HuH-7 (cell line): Measurements from ENCODE around the gene MPHOSPH8.
"Not testable (repeated sequence)": the region's sequence is repeated elsewhere in the genome, so short reads cannot be mapped to it uniquely, and the experiment has no call there.

Experiments used
- DNase-seq: peaks from one replicate; pipeline ENCODE4 v3.0.0; 2011; ENCODE audit warnings: low spot score

The MPHOSPH8 gene

GRCh38 chr13:19624265-19624664, 9.2 kb upstream of the MPHOSPH8 start:
- DNase-seq = no peak

- DNase-seq = no peak
Observed at GRCh38 chr13:19632915-19633478, 462 bp upstream of the MPHOSPH8 start.

DNA sequence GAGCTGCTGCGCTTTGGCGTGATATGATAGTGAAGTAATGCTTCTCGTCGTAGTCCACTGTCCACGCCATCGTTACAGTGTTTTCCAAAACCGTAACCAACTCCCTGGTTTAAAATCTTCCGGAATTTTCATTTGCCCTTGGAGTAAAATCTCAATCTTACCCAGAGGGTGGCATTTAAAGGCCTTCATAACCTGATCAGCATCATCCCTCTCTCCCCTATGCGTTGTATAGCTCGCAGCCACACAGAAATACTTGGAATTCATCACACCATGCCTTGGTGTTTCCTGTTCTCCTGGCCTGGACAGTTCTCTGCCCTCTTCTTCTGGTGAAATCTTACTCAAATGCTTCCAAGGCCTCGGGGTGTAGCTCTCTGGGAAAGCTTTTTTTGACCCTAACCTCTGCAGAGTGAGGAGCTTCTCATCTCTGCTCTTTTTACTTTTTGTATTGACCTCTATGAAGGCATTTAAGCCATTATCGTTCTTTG, 839 bp downstream of the MPHOSPH8 start:
- no peak for DNase-seq

GRCh38 chr13:19635926-19636325, 2.5 kb downstream of the MPHOSPH8 start:
- DNase-seq = not testable (repeated sequence)

DNA sequence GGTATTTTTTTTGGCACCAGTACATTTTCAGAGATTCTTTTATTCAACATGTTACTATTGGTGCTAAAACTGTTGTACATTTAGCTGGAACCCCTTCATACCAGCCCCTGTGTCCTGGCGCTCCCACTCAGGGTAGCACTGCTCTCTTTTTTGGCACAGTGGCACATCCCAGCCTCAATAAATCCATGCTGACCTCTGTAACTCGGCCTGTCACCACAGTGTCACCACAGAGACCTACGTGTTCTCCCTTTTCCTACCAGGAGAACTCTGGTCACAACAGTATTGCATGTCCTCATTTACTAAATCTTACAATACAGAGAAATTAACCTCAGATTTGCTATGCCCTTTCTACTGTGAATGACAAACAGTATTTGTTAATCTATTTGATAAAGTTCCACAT, 10.2 kb downstream of the MPHOSPH8 start:
- DNase-seq = no peak

DNA sequence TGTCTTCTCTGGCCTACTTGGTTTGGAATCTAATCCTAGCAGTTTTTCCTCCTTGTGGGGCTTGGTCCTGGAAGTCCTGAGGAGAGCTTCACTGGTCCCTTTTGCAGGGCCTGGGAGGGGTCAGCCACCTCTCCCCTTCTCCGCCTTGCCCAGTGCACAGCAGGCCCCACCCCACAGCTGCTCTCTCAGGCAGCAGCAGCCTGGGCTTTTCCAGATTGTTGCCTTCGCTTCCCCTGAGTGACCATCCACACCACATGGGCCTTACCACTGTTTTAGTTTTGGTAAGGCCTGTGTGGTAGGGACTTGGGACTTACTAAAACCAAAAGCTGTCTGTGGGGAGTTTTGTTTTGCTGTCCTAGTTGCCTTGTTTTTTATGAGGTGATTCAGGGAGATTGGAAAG, 11.5 kb downstream of the MPHOSPH8 start:
- no peak for DNase-seq

- DNase-seq = no peak
Observed at GRCh38 chr13:19646063-19646462, 12.6 kb downstream of the MPHOSPH8 start.

GRCh38 chr13:19650742-19651141, 17.3 kb downstream of the MPHOSPH8 start:
- no peak for DNase-seq

GRCh38 chr13:19657872-19658591, 24.6 kb downstream of the MPHOSPH8 start:
- no peak for DNase-seq

DNA sequence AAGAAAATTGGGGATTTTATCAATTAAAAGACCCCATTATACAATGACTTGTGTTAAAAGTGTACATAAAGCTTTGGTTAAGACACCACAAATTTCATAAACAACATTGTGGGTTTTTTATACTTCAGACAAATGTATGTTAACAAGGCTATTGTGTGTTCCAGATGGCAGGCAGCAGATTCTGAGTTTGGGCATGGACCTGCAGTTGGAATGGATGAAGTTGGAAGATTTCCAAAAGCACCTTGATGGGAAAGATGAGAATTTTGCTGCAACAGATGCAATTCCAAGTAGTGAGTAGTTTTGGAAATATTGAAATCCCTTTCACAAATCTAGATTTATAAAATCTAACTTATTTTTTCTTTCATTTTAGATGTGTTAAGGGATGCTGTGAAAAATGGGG, 25.4 kb downstream of the MPHOSPH8 start:
- no peak for DNase-seq

DNA sequence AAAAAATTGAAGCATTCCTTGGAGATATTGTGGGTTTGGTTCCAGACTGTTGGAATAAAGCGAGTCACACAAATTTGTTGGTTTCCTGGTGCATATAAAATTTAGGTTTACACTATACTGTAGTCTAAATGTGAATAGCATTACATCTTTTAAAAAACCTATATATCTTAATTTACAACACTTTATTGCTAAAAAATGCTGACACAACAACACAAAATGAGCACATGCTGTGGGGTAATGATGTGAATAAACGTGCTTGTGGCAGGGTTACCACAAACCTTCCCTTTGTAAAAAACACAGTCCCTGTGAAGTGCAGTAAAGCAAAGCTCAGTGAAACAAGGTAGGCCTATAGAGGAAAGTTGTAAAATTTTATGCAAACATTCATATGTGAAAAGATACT, 27.7 kb downstream of the MPHOSPH8 start:
- DNase-seq = no peak

GRCh38 chr13:19661561-19661960, 28.1 kb downstream of the MPHOSPH8 start:
- DNase-seq = no peak

- DNase-seq = no peak
Observed at GRCh38 chr13:19663416-19663979, 30.0 kb downstream of the MPHOSPH8 start.

DNA sequence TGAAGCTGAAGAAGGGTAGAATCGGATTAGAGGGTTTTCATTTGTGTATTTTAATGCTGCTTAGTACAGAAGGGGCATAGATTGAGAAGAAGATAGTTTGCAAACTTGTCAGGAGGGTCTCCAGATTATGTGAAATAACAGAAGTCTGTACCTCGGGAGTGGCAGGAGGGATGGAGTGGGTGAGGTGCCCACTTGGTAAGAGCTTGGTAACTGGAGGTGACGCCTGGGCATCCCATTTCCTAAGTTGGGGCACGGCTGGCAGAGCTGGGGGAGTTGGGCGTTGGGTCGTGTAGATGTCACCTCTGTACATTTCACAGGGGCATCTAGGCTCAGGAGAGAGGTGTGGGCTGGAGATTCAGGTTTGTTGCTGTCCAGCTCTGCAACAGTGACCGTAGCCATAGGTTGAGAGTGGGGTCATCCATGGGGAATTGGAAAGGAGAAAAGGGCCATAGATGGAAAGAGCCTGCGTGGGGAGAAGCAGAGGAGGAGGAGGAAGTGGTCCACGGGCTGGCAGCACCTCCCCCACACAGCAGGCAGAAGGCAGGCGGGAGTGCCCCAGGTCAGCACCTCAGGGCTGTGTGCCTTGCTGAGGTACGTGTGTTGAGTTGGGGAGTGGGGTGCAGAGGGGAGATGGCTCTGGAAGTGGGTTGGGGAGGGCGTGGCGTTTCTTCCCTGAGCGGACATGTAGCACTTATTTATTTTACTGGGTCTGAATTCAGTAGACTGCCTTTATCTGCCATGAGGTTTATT, 31.2 kb downstream of the MPHOSPH8 start:
- DNase-seq = no peak

- no peak for DNase-seq
Observed at GRCh38 chr13:19665427-19665859, 32.0 kb downstream of the MPHOSPH8 start.

DNA sequence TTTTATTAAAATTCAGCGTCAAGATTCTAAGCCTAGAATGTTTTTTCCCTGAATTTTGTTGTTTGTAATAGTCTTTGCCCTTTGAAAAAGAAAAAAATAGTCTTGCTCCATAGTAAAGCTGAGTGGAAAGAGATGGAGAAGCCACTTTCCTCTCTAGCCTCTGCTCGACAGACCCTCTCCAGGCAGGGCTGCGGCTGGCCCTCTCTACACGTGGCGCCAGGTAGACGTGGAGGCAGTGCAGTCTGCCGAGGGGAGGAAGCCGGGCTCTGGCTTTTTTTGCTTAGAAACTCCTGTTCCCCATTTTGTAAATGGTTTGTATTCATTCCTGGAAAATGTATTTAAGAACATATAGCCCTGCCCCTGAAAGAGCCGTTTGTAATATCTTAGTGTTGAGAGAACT, 35.3 kb downstream of the MPHOSPH8 start:
- no peak for DNase-seq

DNA sequence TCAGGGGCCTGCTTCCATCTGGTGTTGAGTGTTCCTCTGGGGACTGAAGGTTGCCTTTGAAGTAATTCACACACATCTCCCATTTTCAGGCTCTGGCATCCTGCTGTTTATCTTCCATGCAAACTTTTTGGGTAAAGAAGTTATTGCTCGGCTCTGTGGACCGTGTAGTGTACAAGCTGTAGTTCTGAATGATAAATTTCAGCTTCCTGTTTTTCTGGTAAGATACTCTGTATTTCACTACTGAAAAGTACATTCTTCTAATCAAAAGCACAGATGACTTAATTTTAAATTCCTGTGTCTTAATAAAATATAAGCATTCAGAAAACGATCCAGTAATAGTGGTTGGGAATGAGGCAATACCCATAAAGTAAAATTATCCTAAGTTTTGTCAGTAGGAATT, 36.7 kb downstream of the MPHOSPH8 start:
- no peak for DNase-seq

DNA sequence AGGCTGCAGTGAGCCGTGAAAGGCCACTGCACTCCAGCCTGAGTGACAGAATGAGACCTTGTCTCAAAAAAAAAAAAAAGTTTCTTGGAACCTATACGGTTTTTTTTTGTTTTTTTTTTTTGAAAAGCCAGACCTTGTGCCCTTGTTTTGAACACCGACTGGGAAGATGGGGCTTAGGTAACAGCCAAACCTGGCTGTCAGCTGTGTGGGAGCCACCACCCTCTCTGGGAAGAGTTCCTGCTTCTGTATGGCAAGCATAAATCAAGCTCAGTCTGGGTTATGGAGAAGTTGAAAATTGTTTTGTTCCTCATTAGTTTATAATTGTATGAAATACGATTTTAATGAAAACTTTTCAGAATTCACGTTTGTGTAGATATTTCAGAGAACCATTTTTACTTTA, 39.5 kb downstream of the MPHOSPH8 start:
- DNase-seq = no peak

DNA sequence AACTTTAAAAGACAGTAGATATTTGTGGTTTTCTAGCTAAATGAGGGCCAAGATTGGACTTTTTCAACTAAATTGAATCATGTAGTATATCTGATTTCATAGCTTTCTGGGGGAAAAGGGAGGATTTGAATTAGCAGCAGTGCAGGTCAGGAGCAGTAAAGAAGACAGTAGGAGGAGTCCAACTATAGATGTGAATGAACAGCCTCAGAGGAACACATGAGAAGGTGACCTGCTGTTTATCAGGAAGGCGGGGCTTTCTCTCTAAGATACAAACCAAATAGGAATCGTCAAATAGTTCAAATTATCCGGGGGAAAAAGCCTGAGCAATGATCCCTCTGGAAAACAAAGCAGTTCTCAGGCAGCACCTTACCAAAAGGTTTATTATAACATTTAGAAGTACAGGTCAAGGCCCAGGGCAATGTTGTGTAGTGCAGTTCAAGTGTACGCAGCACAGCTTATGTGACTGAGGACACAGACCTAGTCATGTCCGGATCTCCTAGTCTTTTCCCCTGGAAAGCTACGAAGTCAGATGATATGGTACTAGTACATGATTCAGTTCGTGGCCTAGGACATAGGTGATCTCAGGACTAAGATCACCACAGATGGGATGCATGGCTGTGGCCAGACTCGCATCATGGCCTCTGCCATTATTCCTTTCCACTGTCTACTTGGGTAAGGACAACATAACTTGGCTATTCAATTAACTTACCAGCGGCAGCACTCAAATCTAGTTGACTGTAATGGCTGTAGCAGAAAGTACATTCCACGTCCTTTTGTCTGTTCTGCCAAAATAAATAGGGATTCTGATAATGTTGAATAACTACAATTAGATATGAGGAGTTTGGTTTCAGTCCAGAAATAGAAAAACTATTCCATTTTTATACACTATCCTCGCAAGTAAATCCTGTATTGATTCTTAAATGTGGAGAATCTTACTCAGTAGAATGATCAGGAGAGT, 40.3 kb downstream of the MPHOSPH8 start:
- no peak for DNase-seq

- DNase-seq = no peak
Observed at GRCh38 chr13:19674898-19675297, 41.4 kb downstream of the MPHOSPH8 start.

- no peak for DNase-seq
Observed at GRCh38 chr13:19676168-19676567, 42.7 kb downstream of the MPHOSPH8 start.

DNA sequence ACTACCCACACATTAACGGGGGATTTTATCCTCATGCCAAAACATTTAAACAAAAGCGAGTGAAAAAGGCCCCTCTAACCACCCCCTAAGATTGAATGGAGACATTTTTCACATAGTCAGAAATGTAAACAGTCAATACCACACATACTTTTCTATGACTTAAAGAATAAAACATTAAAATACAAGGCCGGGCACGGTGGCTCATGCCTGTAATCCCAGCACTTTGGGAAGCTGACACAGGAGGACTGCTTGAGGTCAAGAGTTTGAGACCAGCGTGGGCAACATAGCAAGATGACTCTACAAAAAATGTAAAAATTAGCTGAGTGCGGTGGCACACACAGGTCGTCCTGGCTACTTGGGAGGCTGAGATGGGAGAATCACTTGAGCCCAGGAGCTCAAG, 47.3 kb downstream of the MPHOSPH8 start:
- DNase-seq = no peak
